ENCODE measurements around the gene SUN2. TPM values are rescaled to one million over a fixed set of nuclear protein-coding genes. Genes with fewer than 3 reads are reported as not detected.

The SUN2 gene
- total and polyA plus RNA-seq, 9 of the 15 experiments (the other 6 are each of a cell fraction or from before 2014, with no cell fraction given), result 0.11 to 42.6 (median 16.7) TPM

DNA sequence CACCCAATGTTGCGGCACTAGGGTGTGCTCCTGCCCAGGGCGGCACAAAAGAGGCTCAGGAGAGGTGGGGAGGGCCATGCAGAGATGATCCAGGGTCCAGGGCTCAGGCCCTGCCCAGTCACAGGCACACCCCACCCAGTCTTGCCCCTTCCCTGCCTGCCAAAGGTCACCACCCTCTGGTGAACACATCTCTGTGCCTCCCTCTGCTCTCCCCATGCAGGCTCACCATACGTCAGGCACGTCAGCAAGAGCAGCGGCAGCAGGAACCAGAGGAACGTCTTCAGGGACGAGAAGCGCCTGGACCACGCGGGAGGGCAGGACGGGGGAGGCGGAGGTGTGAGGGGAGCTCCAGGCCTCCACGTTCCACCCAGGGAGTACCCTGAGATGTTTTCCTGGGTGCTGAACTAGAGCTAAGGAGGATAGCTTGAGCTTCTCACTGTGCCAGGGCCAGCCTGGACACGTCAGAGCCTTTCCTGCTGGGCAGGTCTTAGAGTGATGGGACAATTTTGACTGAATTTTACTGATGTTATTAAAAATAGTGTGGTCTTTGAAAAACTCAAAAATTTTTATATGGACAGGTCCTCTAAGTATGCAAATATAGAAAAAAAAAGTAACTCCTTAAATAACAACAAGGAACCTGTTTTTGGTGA is 7.2 kb downstream of the SUN2 start:
- POLR2A ChIA-PET, result interaction anchor here (0.7 to 3.9 kb wide), 5 partner anchors 11 to 27 kb away, joined by 3 to 24 read pairs (median 3); no protein-coding TSS in a partner anchor
- no peak overlapping the region for H3K27ac ChIP-seq (ENCODE audit: extremely low read depth, low read depth, low read length)
- TF ChIP-seq RBFOX2 (IDR thresholded peaks at IDR 0.05; ENCODE audit: low read depth, low read length) (peak; percentile 34; the same call in 1 of the 2 replicates), LARP7 (IDR thresholded peaks at IDR 0.05) (no peak)
- peaks cover 74% of the 10 kb centered on the region; the same call in 2 of the 3 replicates for H3K36me3 ChIP-seq (ENCODE audit: control insufficient read depth, insufficient read depth, low read length)
- intact Hi-C loops (cut with micrococcal nuclease) (no loop called here), in situ Hi-C loops (cut with MboI) (no loop called here)
- peaks cover 3% of the 10 kb centered on the region; the same call in 2 of the 3 replicates for H3K79me2 ChIP-seq (ENCODE audit: control insufficient read depth, insufficient read depth, low read length)
- H3K9ac ChIP-seq (ENCODE audit: insufficient read depth in 1 of 2, low read depth in 2 of 2, low read length in 2 of 2), result no peak overlapping the region; a peak in 1 of 4 replicates
- H3K9me1 ChIP-seq (ENCODE audit: control insufficient read depth, insufficient read depth, low read length), result no peaks in the 10 kb centered on the region
- FAIRE-seq (no peak), DNase-seq (ENCODE audit: extremely low read depth in 1 of 4, low spot score in 3 of 4) (no peak), ATAC-seq (no peak)
- no peak overlapping the region for H3K4me3 ChIP-seq
- no peaks in the 10 kb centered on the region for H4K20me1 ChIP-seq (replicated peaks; ENCODE audit: control insufficient read depth, insufficient read depth, low read length)
- no peaks in the 10 kb centered on the region for H3K27me3 ChIP-seq (ENCODE audit: control insufficient read depth in 2 of 2, insufficient read depth in 2 of 2, low read length in 2 of 2)
- no TSS peak for BruUV-seq (replicated peaks)
- WGBS (ENCODE audit: insufficient coverage, low coverage, missing lambda C conversion rate), result 76% methylated on average over 10 of the region's 14 CpGs
- no peaks in the 10 kb centered on the region for H3K9me3 ChIP-seq (replicated peaks; ENCODE audit: control insufficient read depth, insufficient read depth, low read depth, low read length)
- H3K4me2 ChIP-seq (ENCODE audit: insufficient read depth, low read length), result no peak overlapping the region
- CTCF ChIA-PET (ENCODE audit: low intra/inter-chr PET ratio), result no interaction called here
- no peak overlapping the region for H2AFZ ChIP-seq (ENCODE audit: low read depth, low read length)
- peaks cover 0 to 6% of the 10 kb centered on the region in 2 experiments; a peak in 1 of 5 replicates for H3K4me1 ChIP-seq (replicated peaks in 1 of 2; ENCODE audit: control insufficient read depth in 2 of 2, insufficient read depth in 2 of 2, low read length in 2 of 2)

DNA sequence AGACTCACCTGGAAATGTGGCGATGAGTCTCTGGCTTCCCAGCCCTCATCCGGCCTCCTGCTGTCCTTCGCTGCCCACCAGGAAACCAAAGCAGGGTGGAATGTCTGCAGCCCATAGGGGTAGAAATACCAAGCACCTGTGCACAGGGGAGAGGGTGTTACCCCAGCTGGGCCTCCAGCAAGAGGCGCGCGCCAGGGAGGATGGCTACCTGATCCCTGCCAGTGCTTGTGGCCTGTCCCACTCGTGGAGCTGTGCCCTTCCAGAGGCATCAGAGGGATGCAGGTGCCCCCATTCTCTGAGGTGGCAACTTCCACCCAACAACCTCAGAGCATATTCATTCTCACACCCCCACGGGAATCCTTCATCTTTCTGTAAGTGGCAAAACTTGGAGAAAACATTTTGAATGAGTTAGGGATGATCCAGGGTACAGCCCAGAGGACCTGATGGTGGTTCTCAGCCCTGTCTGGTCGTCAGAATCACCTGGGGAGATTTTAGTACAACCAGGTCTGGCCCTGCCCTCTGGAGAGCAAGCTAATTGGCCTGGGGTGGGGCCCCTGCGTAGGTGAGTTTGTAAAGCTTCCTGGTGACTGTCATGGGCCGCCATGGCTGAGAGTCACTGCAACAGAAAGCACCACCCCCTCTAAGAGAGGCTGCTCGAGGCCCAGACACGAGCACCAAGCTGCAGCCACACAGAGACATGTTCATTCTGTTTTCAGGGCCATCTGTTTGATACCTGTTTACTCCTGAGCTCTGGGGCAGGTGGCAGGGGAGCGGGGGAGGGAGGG is 9.9 kb downstream of the SUN2 start:
- in situ Hi-C loops (cut with MboI), result no loop called here
- Histone ChIP-seq H2AFZ (ENCODE audit: low read depth, low read length) (no peak overlapping the region), H3K9ac (ENCODE audit: insufficient read depth in 1 of 2, low read depth in 2 of 2, low read length in 2 of 2) (no peak overlapping the region; a peak in 1 of 4 replicates), H3K9me1 (ENCODE audit: control insufficient read depth, insufficient read depth, low read length) (no peaks in the 10 kb centered on the region), H3K9me3 (replicated peaks; ENCODE audit: control insufficient read depth, insufficient read depth, low read depth, low read length) (no peaks in the 10 kb centered on the region), H4K20me1 (replicated peaks; ENCODE audit: control insufficient read depth, insufficient read depth, low read length) (no peaks in the 10 kb centered on the region), H3K79me2 (ENCODE audit: control insufficient read depth, insufficient read depth, low read length) (no peaks in the 10 kb centered on the region), H3K4me2 (ENCODE audit: insufficient read depth, low read length) (no peak overlapping the region), H3K4me3 (no peak overlapping the region), H3K4me1 (replicated peaks in 1 of 2; ENCODE audit: control insufficient read depth in 2 of 2, insufficient read depth in 2 of 2, low read length in 2 of 2) (no peaks in the 10 kb centered on the region), H3K36me3 (ENCODE audit: control insufficient read depth, insufficient read depth, low read length) (peaks cover 79% of the 10 kb centered on the region), H3K27me3 (ENCODE audit: control insufficient read depth in 2 of 2, insufficient read depth in 2 of 2, low read length in 2 of 2) (no peaks in the 10 kb centered on the region), H3K27ac (ENCODE audit: extremely low read depth, low read depth, low read length) (no peak overlapping the region)
- no peak for DNase-seq (ENCODE audit: extremely low read depth in 1 of 4, low spot score in 3 of 4)
- no peak for ATAC-seq
- FAIRE-seq, result no peak
- ChIA-PET CTCF (ENCODE audit: low intra/inter-chr PET ratio) (no interaction called here), POLR2A (interaction anchor here (0.6 to 3.9 kb wide), 7 partner anchors 10 to 726 kb away, joined by 3 to 24 read pairs (median 3); partner anchors contain the start of gene SUN2)
- BruUV-seq (replicated peaks), result no TSS peak
- 80% methylated on average over 9 of the region's 14 CpGs for WGBS (ENCODE audit: insufficient coverage, low coverage, missing lambda C conversion rate)
- intact Hi-C loops (cut with micrococcal nuclease), result no loop called here
- TF ChIP-seq, protein P1, sequence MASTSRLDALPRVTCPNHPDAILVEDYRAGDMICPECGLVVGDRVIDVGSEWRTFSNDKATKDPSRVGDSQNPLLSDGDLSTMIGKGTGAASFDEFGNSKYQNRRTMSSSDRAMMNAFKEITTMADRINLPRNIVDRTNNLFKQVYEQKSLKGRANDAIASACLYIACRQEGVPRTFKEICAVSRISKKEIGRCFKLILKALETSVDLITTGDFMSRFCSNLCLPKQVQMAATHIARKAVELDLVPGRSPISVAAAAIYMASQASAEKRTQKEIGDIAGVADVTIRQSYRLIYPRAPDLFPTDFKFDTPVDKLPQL (IDR thresholded peaks at IDR 0.05; ENCODE audit: extremely low read depth, insufficient read length), result no peak
- no peak for TF ChIP-seq BDP1 (IDR thresholded peaks at IDR 0.05; ENCODE audit: insufficient read depth, insufficient read length)
- no peak for TF ChIP-seq ADNP (tag; IDR thresholded peaks at IDR 0.05)
- TF ChIP-seq ZBED1 (IDR thresholded peaks at IDR 0.05), result no peak
- TF ChIP-seq, protein P2, sequence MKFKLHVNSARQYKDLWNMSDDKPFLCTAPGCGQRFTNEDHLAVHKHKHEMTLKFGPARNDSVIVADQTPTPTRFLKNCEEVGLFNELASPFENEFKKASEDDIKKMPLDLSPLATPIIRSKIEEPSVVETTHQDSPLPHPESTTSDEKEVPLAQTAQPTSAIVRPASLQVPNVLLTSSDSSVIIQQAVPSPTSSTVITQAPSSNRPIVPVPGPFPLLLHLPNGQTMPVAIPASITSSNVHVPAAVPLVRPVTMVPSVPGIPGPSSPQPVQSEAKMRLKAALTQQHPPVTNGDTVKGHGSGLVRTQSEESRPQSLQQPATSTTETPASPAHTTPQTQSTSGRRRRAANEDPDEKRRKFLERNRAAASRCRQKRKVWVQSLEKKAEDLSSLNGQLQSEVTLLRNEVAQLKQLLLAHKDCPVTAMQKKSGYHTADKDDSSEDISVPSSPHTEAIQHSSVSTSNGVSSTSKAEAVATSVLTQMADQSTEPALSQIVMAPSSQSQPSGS (CRISPR knock-in tag; IDR thresholded peaks at IDR 0.05), result no peak
- no peak for TF ChIP-seq TCF3 (CRISPR knock-in tag; IDR thresholded peaks at IDR 0.05)
- TF ChIP-seq ZEB2 (IDR thresholded peaks at IDR 0.05), result no peak
- TF ChIP-seq ZNF408 (CRISPR knock-in tag; IDR thresholded peaks at IDR 0.05; ENCODE audit: low read depth), result no peak
- no peak for TF ChIP-seq ZNF24 (IDR thresholded peaks at IDR 0.05)
- TF ChIP-seq SMAD4 (CRISPR knock-in tag; conservative IDR thresholded peaks at IDR 0.05), result no peak
- no peak for TF ChIP-seq MBD2 (IDR thresholded peaks at IDR 0.05; ENCODE audit: borderline replicate concordance, low read depth)
- no peak for TF ChIP-seq TSC22D4 (tag; IDR thresholded peaks at IDR 0.05)
